Adrenal gland (tissue), 12 donors: Measurements from ENCODE around the gene RABGAP1. TPM values are rescaled to one million over a fixed set of nuclear protein-coding genes. Genes with fewer than 3 reads are reported as not detected.

ENCODE experiments used
- DNase-seq, 7 donors: peaks; one replicate each; pipeline ENCODE4 v3.0.0-alpha.2; 2019 to 2020
- H3K27ac ChIP-seq, 5 donors: fragments of 200-600 bp; sonication (generic) in 4 of 5; 1 replicate in 3 of 5; 2 replicates in 2 of 5; pipeline versions ENCODE4 v1.5.1 to v1.8.0; 2016 to 2020; ENCODE audit warnings: mild to moderate bottlenecking in 1 of 5
- H3K27me3 ChIP-seq: fragments of 200-600 bp; 2 replicates; pipeline ENCODE4 v1.8.0; 2021
- H3K36me3 ChIP-seq, 2 donors: fragments of 200-600 bp; replicated peaks in 1 of 2; 1 replicate in 1 of 2; 2 replicates in 1 of 2; pipeline versions ENCODE4 v1.5.1 to v1.8.0; 2018 to 2022
- H3K4me1 ChIP-seq, 2 donors: fragments of 200-600 bp; replicated peaks in 1 of 2; 1 replicate in 1 of 2; 2 replicates in 1 of 2; pipeline versions ENCODE4 v1.5.1 to v1.8.0; 2018 to 2021
- H3K4me3 ChIP-seq, 4 donors: fragments of 200-600 bp; sonication (generic) in 3 of 4; one replicate each; pipeline ENCODE4 v1.5.1; 2016 to 2018
- H3K9me3 ChIP-seq, 3 donors: fragments of 200-600 bp; sonication (generic) in 1 of 3; replicated peaks in 1 of 3; 1 replicate in 2 of 3; 2 replicates in 1 of 3; pipeline versions ENCODE4 v1.5.1 to v1.8.0; 2016 to 2021
- POLR2A ChIP-seq, 2 donors: fragments of 450-650 bp; IDR thresholded peaks; one replicate each; pipeline ENCODE4 v1.6.1; 2017; ENCODE audit warnings: antibody characterized with exemption in 2 of 2, mild to moderate bottlenecking in 2 of 2, moderate library complexity in 1 of 2
- WGBS, 4 donors: extraction: QIAGEN DNeasy Blood & Tissue Kit in 2 of 4; methylation state at CpG; one replicate each; pipeline versions ENCODE4 v1.1.5 to v1.1.7; 2013 to 2017; 5-methylcytosine and 5-hydroxymethylcytosine counted together
- intact Hi-C, 2 donors: fragments of 100-400 bp; cut with DNase I; formaldehyde crosslinking; loops; one replicate each; pipeline versions ENCODE4 v1.14.1 to v1.15.0; 2022 to 2023
- microRNA counts, 2 donors: library from miRNA; unstranded; fragments of <30 nt; microRNA quantifications; one replicate each; lab custom pipeline; 2016
- polyA plus RNA-seq, 3 donors: library from polyadenylated mRNA; stranded (reverse); fragments of 200-250 nt in 2 of 3; fragments of 350-450 nt in 1 of 3; fragmentation: Illumina TruSeq in 1 of 3; extraction: RNeasy Lipid Tissue Mini Kit (QIAGEN cat#74804) in 1 of 3; gene quantifications; one replicate each; pipeline ENCODE4 v1.2.3, GENCODE V29; 2013 to 2014
- small RNA-seq, 2 donors: library from RNA; depleted of rRNA; stranded (forward); fragments of <200 nt; gene quantifications; one replicate each; pipeline ENCODE3, GENCODE V24; 2016
- total RNA-seq, 9 donors: library from RNA; depleted of rRNA in 4 of 9; stranded (reverse); fragments of >200 nt in 4 of 9; fragments of 120-200 nt in 1 of 9; fragmentation: NEBNext Ultra II Directional in 1 of 9; extraction: Animal tissue kit (Norgen Biotek cat#: 25700) in 1 of 9; gene quantifications; one replicate each; pipeline versions ENCODE4 v1.1.0 to v1.2.4, GENCODE V29; 2013 to 2023
- TF ChIP-seq, protein P1 (sequence below), 6 experiments: fragments of 450-650 bp in 4 of 6; fragments of 200-600 bp in 2 of 6; sonication (generic) in 1 of 6; IDR thresholded peaks; 1 replicate in 5 of 6; 2 replicates in 1 of 6; pipeline versions ENCODE4 v1.5.1 to v1.8.0; 2016 to 2021; ENCODE audit warnings: antibody characterized with exemption in 6 of 6, mild to moderate bottlenecking in 2 of 6, moderate library complexity in 1 of 6
- donor health status: healthy with polysubstance abuse.
- donor health status: Bipolar disorder and iron deficiency.
- donor health status: DM: yes; HTN: yes; CAD: no.
- donor health status: DM: no; HTN: no; CAD: no.
- donor health status: DM: no; HTN: no; CAD: no.
- donor health status: DM: yes; HTN: yes; CAD: no.

RABGAP1 gene
- total and polyA plus RNA-seq, 12 donors: 8.5 to 62.3 (median 34.3) TPM

DNA sequence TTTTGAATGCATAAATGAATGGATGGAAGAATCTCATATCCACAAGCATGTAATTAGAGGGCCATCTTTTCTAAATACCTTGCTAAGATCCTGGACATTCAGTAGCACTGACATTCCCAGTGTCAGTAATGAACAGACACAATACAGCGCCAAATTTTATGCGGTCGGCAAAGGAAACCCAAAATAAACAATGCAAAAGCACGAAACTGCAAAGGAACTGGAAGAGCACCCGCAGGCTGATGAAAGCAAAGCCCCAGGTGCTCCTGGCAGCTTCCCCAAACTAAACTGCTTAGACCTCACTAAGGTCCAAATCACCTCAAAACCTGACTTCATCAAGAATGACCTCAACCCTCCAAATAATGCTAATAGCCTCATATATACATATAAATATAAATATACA lies 194.6 kb downstream of the RABGAP1 start:
- intact Hi-C loops: no loop called here
- H3K27me3 ChIP-seq: no peaks in the 10 kb centered on the region
- no peaks in the 10 kb centered on the region for H3K36me3 ChIP-seq
- no peak for TF ChIP-seq POLR2A (IDR thresholded peaks at IDR 0.05)
- TF ChIP-seq, protein P1, sequence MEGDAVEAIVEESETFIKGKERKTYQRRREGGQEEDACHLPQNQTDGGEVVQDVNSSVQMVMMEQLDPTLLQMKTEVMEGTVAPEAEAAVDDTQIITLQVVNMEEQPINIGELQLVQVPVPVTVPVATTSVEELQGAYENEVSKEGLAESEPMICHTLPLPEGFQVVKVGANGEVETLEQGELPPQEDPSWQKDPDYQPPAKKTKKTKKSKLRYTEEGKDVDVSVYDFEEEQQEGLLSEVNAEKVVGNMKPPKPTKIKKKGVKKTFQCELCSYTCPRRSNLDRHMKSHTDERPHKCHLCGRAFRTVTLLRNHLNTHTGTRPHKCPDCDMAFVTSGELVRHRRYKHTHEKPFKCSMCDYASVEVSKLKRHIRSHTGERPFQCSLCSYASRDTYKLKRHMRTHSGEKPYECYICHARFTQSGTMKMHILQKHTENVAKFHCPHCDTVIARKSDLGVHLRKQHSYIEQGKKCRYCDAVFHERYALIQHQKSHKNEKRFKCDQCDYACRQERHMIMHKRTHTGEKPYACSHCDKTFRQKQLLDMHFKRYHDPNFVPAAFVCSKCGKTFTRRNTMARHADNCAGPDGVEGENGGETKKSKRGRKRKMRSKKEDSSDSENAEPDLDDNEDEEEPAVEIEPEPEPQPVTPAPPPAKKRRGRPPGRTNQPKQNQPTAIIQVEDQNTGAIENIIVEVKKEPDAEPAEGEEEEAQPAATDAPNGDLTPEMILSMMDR (IDR thresholded peaks at IDR 0.05): no peak
- H3K4me1 ChIP-seq: no peaks in the 10 kb centered on the region
- no peak overlapping the region for H3K4me3 ChIP-seq
- 91 to 96% (median 96%) methylated on average over 5 of the region's 5 CpGs for WGBS, 4 donors
- no peak for DNase-seq
- no peaks in the 10 kb centered on the region for H3K9me3 ChIP-seq
- H3K27ac ChIP-seq: no peak overlapping the region

DNA sequence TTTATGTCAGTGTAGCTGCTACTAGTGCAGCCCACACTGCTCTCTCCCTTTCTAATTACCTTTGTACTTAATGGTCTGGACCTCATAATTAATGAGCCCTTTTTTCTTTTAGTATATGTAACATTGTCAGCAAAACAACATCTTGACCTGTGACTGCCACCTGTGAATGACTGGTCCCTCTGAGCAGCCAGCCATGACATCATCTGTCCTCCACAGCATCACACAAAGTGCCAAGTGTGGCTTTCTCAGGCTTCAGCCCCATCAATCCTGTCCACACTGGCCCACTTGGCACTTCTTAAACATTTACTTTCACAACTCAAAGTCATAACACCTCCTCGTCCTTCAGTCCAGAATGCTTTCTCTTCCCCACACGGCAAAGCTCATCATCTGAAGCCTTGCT lies 197.3 kb downstream of the RABGAP1 start:
- no peaks in the 10 kb centered on the region for H3K27me3 ChIP-seq
- intact Hi-C loops: no loop called here
- DNase-seq: no peak
- H3K27ac ChIP-seq: no peak overlapping the region
- WGBS, 4 donors: 83 to 93% (median 88%) methylated on average over 2 of the region's 2 CpGs
- no peak for TF ChIP-seq POLR2A (IDR thresholded peaks at IDR 0.05)
- TF ChIP-seq, protein P1 (IDR thresholded peaks at IDR 0.05): no peak
- no peaks in the 10 kb centered on the region for H3K9me3 ChIP-seq
- H3K36me3 ChIP-seq: no peaks in the 10 kb centered on the region
- no peaks in the 10 kb centered on the region for H3K4me1 ChIP-seq
- H3K4me3 ChIP-seq: no peak overlapping the region

DNA sequence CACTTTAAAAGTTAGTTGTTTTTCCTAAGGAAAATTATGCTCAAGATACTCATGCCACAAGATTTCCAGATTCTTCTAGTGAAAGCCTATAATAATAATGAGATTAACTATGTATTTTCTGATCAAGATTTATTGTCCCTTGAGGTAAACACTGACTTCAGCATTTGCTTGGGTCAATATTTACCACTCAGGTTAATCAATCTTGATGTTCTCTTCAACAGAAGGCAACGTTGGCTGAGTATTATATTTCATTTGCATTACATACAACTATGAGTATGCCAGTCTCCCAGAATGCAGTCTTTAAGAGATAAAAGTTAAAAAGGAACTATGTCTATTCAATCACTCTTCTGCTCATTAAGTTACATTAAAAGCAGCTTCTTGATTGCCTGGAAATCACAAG lies 208.2 kb downstream of the RABGAP1 start:
- no peaks in the 10 kb centered on the region for H3K9me3 ChIP-seq
- intact Hi-C loops: no loop called here

DNA sequence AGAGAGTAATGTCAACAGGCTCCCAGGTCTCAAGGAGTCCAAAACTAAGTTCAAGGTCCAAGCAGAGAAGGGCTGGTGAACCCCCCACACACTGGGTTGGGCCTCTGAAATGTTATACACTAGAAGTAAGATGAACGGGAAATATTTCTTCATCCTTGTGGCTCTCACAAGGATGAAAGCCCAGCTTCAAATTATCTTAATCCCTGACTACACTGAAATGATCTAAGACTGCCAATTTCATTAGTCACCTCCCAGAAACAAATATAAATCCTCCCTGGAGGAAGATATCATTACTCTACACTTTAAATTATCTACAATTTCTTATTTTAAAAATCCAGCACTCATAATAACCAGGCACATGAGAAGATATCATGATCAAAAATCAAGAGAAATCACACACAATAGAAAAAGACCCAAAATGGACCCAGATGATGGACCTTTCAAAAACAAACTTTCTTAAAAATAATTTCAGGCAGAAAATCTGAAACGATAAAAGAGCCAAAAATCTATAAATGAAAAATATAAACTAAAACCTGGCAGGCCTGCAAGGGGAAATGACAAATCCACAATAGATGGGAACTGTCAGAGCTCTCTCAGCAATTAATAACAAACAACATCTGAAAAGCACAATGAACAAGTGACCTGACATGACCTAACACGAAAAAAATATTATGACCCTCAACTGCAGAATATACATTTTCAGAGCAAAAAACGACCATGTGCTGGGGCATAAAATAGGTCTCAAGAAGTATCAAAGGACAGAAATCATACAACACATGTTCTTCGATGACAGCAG lies 210.1 kb downstream of the RABGAP1 start:
- 83 to 92% (median 85%) methylated on average over 5 of the region's 5 CpGs for WGBS, 4 donors

More for the DNA sequence above, 208.2 kb downstream of the RABGAP1 start:
- Histone ChIP-seq H3K27ac (no peak overlapping the region), H3K27me3 (no peaks in the 10 kb centered on the region), H3K4me3 (no peak overlapping the region), H3K36me3 (no peaks in the 10 kb centered on the region), H3K4me1 (no peaks in the 10 kb centered on the region)
- 50 to 79% (median 70%) methylated on average over 1 of the region's 1 CpG for WGBS, 4 donors
- TF ChIP-seq, protein P1 (IDR thresholded peaks at IDR 0.05): no peak
- no peak for TF ChIP-seq POLR2A (IDR thresholded peaks at IDR 0.05)
- no peak for DNase-seq

More for the DNA sequence above, 210.1 kb downstream of the RABGAP1 start:
- H3K27me3 ChIP-seq: no peaks in the 10 kb centered on the region
- TF ChIP-seq POLR2A (IDR thresholded peaks at IDR 0.05): no peak
- TF ChIP-seq, protein P1 (IDR thresholded peaks at IDR 0.05): no peak
- no peaks in the 10 kb centered on the region for H3K9me3 ChIP-seq
- H3K36me3 ChIP-seq: no peaks in the 10 kb centered on the region
- intact Hi-C loops: no loop called here
- H3K4me1 ChIP-seq: no peaks in the 10 kb centered on the region
- DNase-seq: no peak
- no peak overlapping the region for H3K27ac ChIP-seq
- H3K4me3 ChIP-seq: no peak overlapping the region

MicroRNA genes within 50 kb of the gene (microRNA counts, 767-probe panel; counts per million panel counts)
- 0 counts per million in 2 donors for microRNA hsa-miR-600 (lab: Ali Mortazavi, UCI)

Small RNA genes within 50 kb of the gene (small RNA-seq; reads per million reads assigned to genes)
- gene GPR21 (0 reads per million in 2 donors), gene RNY1P15 (0 reads per million in 2 donors)

Other genes starting within 250 kb of the RABGAP1 start
- not detected for gene OR1L4, start 217.0 kb upstream of the RABGAP1 start, total RNA-seq
- not detected for gene OR1L4, start 217.0 kb upstream of the RABGAP1 start, polyA plus RNA-seq
- not detected for gene OR1L6, start 198.7 kb upstream of the RABGAP1 start, total RNA-seq
- not detected for gene OR1L6, start 198.7 kb upstream of the RABGAP1 start, polyA plus RNA-seq
- gene OR5C1, start 152.1 kb upstream of the RABGAP1 start, total RNA-seq: not detected
- not detected for gene OR5C1, start 152.1 kb upstream of the RABGAP1 start, polyA plus RNA-seq
- gene OR1K1, start 140.9 kb upstream of the RABGAP1 start, total RNA-seq: not detected
- gene OR1K1, start 140.9 kb upstream of the RABGAP1 start, polyA plus RNA-seq: not detected
- 10 to 100 TPM; 10.5 to 19.1 (median 15.7) TPM for gene PDCL, start 112.4 kb upstream of the RABGAP1 start, total RNA-seq
- 10 to 100 TPM in 1 of 3 donors, 1 to 10 TPM in 2; 6.3 to 10.8 (median 6.4) TPM for gene PDCL, start 112.4 kb upstream of the RABGAP1 start, polyA plus RNA-seq
- gene RC3H2, start 35.7 kb upstream of the RABGAP1 start, total RNA-seq: 10 to 100 TPM; 22.6 to 42.2 (median 33.0) TPM
- gene RC3H2, start 35.7 kb upstream of the RABGAP1 start, polyA plus RNA-seq: 10 to 100 TPM in 1 of 3 donors, 1 to 10 TPM in 2; 8.0 to 16.3 (median 9.3) TPM
- gene ZBTB6, start 27.7 kb upstream of the RABGAP1 start, total RNA-seq: 10 to 100 TPM in 3 of 9 donors, 1 to 10 TPM in 6; 5.2 to 11.6 (median 8.0) TPM
- 10 to 100 TPM in 1 of 3 donors, 1 to 10 TPM in 2; 1.8 to 10.9 (median 2.0) TPM for gene ZBTB6, start 27.7 kb upstream of the RABGAP1 start, polyA plus RNA-seq
- gene ZBTB26, start 9.5 kb upstream of the RABGAP1 start, total RNA-seq: 1 to 10 TPM; 2.1 to 7.4 (median 5.1) TPM
- 1 to 10 TPM; 1.6 to 5.2 (median 1.7) TPM for gene ZBTB26, start 9.5 kb upstream of the RABGAP1 start, polyA plus RNA-seq
- 1 to 10 TPM in 3 of 9 donors, under 1 TPM in 4, not detected in 2; 0.14 to 1.7 (median 0.95) TPM for gene GPR21, start 92.6 kb downstream of the RABGAP1 start, total RNA-seq
- under 1 TPM in 2 of 3 donors, not detected in 1; 0.22 to 0.32 TPM for gene GPR21, start 92.6 kb downstream of the RABGAP1 start, polyA plus RNA-seq